A375 (cell line): ENCODE measurements around the gene ECSIT. TPM values are rescaled to one million over a fixed set of nuclear protein-coding genes. Genes with fewer than 3 reads are reported as not detected.

Source experiments
- small RNA-seq: library from RNA; depleted of rRNA; stranded (forward); fragments of <200 nt; gene quantifications from one replicate; pipeline ENCODE3, GENCODE V24; 2014
- total RNA-seq: library from RNA; depleted of rRNA; stranded (reverse); fragments of >200 nt; shearing (Covaris generic); gene quantifications from 2 replicates; pipeline ENCODE4 v1.2.3, GENCODE V29; 2014; rRNA removed

Gene ECSIT, protein sequence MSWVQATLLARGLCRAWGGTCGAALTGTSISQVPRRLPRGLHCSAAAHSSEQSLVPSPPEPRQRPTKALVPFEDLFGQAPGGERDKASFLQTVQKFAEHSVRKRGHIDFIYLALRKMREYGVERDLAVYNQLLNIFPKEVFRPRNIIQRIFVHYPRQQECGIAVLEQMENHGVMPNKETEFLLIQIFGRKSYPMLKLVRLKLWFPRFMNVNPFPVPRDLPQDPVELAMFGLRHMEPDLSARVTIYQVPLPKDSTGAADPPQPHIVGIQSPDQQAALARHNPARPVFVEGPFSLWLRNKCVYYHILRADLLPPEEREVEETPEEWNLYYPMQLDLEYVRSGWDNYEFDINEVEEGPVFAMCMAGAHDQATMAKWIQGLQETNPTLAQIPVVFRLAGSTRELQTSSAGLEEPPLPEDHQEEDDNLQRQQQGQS
- 95.5 and 112 TPM in 2 replicates for total RNA-seq

DNA sequence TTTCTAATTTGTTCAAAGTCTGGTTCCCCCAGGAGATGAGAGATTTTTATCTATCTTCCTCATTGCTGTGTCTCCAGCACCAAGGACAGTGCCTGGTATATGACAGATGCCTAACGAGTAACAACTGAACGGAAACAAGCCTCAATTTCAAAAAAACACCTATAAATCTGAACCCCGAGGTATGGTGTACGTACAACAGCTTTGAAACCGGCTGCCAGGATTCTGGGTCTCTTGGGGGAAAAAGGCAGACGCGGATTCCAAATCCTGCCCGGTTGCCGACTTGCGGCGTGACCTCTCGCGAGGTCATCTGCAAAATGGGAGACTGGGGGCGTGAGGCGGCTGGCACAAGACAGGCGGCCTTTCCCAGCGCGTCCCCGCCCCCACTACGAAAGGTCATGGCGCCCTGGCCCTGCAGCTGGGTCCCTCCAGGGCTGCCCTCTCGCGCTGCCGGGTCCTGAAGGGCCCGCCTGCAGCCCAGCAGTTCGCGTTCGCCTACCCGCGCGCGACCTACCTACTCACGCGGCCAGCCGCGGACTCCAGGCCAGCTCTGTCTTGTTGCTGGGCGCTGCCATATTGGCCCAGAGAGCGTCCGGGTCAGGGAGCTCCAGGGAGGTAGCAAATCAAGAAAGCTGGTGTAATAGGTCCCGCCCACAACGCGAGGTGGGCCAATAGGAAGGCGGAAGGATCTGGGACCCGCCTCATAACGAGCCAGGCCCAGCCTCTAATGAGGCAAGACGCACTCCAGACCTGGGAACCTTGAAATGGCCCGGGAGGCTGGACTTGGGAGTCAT lies at the start of gene ECSIT:
Gene ECSIT (minus strand): TSS at position 584 of the 791 bp plus-strand sequence. CDS start 9,964 bp downstream, outside the sequence.

DNA sequence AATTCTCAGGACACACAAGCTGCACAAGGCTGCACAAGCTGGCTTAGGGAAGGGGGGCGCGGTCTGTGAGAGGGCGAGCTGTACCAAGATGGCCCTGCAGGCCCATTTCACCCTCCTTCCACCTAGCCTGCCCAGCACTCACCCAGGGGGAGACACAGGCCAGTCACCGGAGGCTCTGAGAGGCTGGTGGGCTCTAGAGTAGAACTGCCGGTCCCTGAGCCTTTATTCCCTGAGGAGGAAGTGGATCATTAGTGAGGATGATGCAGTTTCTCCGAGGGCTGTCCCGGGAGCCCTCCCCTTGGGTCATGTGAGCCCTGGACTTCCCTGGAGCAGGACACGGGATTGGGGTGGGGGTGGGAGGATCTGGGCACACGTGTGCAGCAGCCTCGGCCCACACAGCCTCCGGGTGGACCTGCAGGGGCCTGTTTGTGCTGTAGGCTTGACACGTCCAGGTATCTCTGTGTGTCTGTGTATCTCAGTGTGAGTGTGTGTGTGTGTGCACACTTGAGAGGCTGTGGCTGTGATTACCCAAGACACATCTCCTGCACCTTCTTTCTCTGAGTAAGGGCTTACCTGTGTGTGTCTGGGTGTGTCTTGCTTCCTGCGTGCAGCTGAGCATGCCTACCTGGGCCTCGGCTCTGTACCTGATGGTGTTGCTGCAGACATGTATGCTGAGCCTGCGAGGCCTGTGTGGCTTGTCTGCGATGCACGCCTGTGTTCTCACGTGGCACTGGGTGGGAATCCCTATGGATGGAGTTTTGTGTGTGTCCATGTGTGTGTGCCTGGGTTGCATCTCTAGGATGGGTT lies 48.7 kb upstream of the ECSIT start, which contains the start of gene ACP5:
Gene ACP5 (minus strand): TSS at position 195 of the 807 bp plus-strand sequence. CDS start 328 bp downstream, outside the sequence.

DNA sequence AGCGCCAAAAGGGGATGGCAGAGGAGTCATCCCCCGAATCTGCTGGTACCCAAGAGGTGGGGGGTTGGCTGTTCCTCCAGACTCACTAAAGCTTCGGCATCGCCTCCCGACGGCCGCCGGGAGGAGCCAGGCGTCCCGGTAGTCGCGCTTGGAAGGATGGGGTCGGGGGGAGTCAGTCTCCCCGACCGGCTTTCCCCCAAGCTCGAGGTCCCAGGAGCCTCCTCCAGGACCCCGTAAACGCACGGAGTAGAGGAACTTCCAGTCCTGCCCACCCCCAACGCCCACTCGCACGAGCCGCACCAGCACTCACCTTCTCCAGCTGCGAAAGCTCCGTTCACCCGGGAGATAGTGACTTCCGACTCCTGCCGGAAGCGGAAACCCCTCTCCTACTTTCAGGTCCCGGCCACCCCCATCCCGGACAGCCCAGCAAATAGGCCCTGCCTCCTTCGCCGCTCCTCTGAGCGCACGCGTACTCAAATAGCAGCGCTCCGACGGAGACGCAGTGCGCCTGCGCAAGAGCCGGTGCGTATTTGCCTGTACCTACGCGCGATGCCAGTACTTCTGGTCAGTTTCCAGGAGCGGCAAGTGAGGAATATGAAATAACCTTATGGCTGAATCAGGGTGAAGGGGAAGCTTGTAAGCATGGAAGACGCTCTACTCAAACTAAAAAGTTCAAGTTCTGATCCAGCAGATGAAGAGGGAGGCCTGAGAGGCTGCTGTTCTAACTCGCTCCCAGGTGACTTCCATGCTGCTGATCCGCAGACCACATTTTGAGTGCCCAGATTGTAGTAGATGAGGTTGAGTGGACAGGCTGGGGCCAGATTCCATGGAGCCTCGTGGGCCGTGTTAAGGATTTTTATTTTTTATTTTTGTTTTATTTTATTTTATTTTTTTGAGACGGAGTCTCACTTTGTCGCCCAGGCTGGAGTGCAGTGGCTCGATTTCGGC lies 30.2 kb upstream of the ECSIT start, which contains the start of gene ELOF1:
Gene ELOF1 (minus strand): TSS at position 350 of the 948 bp plus-strand sequence. CDS start 4,883 bp downstream, outside the sequence.

DNA sequence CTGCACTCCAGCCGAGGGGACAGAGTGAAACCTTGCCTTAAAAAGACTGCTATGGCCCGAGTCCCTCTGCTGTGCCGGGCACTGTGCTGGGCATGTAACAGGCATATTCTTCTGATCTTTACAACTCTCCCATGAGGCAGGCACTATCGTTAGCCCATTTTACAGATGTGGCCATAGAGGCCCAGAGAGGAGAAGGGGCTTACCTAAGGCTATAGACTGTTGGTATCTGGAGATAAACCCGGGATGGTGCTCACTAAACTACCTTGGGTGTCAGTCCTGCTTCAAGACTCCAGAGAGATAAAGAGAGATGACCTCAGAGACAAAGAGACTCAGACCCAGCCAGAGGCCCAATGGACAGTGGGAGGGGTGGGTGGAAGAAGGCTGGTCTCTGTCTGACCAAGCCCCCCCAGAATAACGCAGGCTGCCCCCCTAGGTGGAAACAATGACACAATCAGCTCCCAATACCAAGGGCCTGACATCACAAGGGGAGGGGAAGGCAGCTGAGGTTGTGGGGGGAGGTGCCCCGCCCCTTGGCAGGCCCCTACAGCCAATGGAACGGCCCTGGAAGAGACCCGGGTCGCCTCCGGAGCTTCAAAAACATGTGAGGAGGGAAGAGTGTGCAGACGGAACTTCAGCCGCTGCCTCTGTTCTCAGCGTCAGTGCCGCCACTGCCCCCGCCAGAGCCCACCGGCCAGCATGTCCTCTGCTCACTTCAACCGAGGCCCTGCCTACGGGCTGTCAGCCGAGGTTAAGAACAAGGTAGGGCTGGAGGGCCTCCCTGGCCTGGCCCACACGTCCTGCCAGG lies 9.5 kb upstream of the ECSIT start, which contains the start of gene CNN1:
Gene CNN1 (plus strand): TSS at position 620 of the 805 bp plus-strand sequence. CDS start 77 bp downstream, at position 697.

DNA sequence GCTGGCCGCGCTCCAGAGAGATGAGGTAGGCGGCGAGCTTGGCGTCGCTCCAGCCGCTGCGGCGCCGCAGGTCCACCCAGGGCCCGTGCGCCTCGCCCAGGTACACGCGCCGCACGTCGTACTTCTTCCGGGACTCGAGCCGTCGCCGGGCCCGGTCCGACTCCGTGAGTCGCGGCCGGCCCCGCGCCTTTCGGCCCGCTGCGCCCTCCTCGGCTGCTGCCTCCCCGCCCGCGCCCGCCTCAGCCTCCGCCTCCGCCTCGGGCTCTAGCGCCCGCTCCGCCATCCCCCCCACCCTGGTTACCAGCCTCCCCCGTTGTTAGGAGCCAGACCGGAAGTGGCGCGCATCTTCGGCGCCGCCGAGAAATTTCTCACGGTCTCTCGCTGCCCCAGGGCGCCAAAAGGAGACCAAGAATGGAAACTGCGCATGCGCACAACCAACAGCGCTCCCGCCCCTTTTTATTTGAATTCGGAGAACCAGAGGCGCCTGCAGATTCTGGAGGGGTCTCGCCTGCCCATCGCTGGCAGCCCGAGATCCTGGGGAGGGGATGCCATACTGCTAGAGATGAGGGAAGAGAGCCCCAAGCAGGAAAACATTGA lies 23.3 kb downstream of the ECSIT start, which contains the start of gene ZNF653:
Gene ZNF653 (minus strand): TSS at position 336 of the 597 bp plus-strand sequence. CDS start 53 bp downstream, at position 283.

DNA sequence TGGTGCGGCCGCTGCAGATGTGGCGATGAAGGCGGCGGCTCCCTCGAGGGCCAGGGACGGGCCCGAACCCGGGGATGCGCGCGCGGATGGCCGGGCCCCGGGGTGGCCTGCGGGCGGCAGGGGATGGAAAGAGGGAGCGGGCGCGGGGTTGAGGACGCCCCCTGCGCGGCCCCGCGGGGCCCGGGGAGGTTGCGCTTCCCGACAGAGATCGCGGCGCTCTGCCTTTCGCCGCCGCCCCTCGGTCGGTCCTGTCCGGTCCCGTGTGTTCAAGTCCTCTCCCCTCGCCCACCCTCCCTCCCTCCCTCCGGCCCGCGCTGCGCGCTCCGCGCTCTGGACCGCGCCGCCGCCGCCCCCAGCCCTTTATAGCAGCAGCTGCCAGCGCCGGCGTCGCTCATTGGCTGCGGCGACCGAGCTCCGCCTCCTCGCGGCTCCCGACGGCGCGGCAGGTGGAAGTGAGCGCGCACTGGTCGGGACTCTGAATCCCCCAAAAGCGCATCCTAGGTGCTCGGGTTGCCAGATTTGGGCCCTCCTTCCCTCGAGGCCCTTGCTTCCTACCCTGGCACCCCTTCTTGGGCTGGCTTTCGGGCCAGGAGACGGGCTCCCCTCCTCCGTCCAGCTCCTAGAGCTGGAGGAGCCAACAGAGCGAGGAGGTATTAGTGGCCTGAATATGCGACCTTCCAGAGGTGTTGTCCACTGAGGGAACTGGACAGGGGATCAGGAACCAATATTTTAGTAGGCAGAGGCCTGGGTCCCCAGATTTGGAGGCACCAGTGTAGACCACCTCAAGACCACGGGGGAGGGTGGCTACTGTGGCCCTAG lies 48.0 kb downstream of the ECSIT start, which contains the start of gene ELAVL3:
Gene ELAVL3 (minus strand): TSS at position 332 of the 819 bp plus-strand sequence. CDS start 438 bp downstream, outside the sequence.

Small RNA genes lying within 50 kb of the gene (small RNA-seq; reads per million reads assigned to genes)
- gene MIR7974, result 1.9 reads per million, percentile 73 among the genes with 10 or more reads in this experiment
- gene RN7SL833P, result 0.46 reads per million, percentile 17 among the genes with 10 or more reads in this experiment

Other genes starting within 250 kb of the ECSIT start
- not detected in 2 replicates for gene TSPAN16, start 233.0 kb downstream of the ECSIT start, total RNA-seq
- gene RAB3D, start 189.5 kb downstream of the ECSIT start, total RNA-seq, result 4.9 and 5.8 TPM in 2 replicates
- 97.9 and 98.7 TPM in 2 replicates for gene TMEM205, start 182.9 kb downstream of the ECSIT start, total RNA-seq
- gene CCDC159, start 182.6 kb downstream of the ECSIT start, total RNA-seq, result 4.4 and 4.9 TPM in 2 replicates
- 10.2 and 18.4 TPM in 2 replicates for gene PLPPR2, start 173.7 kb downstream of the ECSIT start, total RNA-seq
- gene SWSAP1, start 154.5 kb downstream of the ECSIT start, total RNA-seq, result 2.1 and 4.8 TPM in 2 replicates
- 7.6 and 9.4 TPM in 2 replicates for gene EPOR, start 144.8 kb downstream of the ECSIT start, total RNA-seq
- 12.2 and 17.9 TPM in 2 replicates for gene RGL3, start 109.8 kb downstream of the ECSIT start, total RNA-seq
- gene ODAD3, start 94.0 kb downstream of the ECSIT start, total RNA-seq, result 0.87 and 4.5 TPM in 2 replicates
- gene PRKCSH, start 93.5 kb downstream of the ECSIT start, total RNA-seq, result 230 and 236 TPM in 2 replicates
- 0.40 TPM in 1 of 2 replicates, not detected in the other for gene ELAVL3, start 48.1 kb downstream of the ECSIT start, total RNA-seq
- 10.6 and 14.3 TPM in 2 replicates for gene ZNF653, start 23.3 kb downstream of the ECSIT start, total RNA-seq
- not detected in 2 replicates for gene CNN1, start 9.7 kb upstream of the ECSIT start, total RNA-seq
- gene ELOF1, start 30.1 kb upstream of the ECSIT start, total RNA-seq, result 96.8 and 100 TPM in 2 replicates
- gene ACP5, start 48.5 kb upstream of the ECSIT start, total RNA-seq, result 10.3 and 14.0 TPM in 2 replicates
- 5.2 and 6.0 TPM in 2 replicates for gene ZNF627, start 68.3 kb upstream of the ECSIT start, total RNA-seq
- 0.87 and 1.4 TPM in 2 replicates for gene ZNF823, start 209.8 kb upstream of the ECSIT start, total RNA-seq
- gene ZNF441, start 237.9 kb upstream of the ECSIT start, total RNA-seq, result 6.3 and 7.4 TPM in 2 replicates